ENCODE measurements around the gene CD44.

CD44 gene

DNA sequence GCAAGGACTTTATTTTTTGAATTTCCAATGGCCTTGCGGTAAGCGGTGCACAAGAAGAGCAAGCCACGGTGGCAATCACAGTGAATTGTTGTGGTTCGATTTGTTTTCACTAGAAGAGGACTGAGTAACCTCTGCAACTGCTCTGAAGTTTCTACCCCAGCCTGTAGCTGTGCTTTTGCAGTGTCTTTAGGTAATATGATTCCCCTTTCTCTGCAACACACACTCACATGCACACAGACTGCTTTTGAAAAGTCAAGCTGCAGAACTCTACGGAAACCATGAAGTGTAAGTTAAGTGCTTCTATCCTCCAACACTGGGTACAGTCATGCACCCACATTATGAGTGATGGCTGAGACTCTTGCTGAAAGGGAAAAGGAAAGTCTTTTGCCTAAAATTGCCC is 38.4 kb downstream of the CD44 start:
- DNase-seq (ENCODE audit: low read depth, low spot score), result no peak

DNA sequence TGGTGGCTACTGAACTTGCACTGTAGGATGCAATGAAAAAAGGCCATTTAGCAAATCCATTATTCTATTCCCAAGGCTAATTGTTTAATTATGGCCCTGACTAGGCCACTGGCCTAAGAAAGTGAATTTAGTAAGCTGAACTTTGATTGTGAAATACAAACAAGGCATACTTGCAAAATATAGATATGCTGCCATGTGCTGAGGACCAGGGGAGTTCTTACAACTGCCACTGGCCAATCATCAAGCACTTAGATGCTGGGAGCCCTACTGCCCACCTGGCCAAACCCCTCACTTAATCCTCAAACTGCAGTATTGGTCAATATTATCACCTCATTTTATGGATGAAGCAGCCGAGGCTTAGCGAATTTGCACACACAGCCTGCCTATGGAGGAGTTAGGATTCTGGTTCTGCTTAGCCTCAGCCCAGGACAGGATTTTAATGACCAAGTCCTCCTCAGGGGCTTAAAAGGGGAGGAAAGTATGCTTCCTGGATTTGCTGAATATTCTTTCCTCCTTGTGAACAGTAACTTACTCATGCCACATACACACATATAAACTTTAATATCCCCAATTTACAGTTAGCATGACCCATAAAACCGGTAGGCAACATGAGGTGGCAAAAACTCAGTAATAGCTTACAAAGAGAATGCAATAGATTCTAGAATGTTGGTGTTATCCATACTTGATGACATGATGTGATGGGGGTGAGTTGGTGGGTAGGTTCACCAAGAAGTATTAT is 39.3 kb downstream of the CD44 start:
- DNase-seq (ENCODE audit: low read depth, low spot score), result no peak

DNA sequence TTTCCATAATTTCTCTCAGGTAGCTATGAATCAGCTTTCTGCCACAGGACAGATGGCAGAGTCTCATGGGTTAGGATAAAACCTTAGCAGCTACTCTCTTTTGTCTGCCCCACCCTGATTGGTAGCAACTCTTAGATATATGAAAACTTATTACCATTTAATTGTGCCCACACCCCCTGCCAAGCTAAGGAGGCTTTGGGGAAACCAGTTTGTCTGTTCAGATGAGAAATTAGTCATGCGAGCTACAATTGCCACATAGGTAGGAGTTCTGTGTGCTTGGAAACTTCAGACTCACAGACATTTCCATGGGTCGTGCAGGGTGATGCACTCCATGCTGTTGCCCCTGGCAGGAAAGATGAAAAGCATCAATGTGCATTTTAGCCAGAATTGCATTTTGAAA is 39.9 kb downstream of the CD44 start:
- no peak for DNase-seq (ENCODE audit: low read depth, low spot score)

DNA sequence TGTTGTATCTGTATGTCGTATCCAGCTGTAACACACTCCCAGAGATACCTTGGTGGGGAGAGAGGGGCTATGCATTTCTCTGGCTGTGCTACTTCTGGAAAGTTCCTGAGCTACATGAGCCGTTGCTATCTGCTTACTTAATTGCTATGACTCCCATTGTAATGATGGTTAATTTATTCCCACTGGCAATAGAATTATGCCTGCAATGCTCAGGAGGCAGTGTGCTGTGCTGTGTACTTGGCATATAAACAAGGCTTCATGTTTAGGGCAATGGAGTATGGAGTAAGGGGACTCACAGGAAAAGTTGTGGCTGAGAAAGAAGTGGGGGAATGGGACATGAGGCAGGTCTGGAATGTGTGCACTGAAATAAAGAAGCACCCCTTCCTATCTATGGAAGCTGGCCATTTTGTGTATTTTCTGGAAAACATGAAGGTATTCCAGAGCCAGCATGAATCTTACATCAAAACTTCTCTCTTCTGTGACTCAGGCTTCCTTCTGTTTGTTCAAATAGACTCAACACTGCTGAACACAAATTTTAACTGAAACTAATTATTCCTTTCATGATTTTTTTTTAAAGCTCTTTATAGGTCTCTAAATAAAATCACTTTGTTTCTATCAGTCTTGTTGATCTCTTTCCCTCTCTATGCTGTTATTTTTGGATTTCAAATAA is 40.6 kb downstream of the CD44 start:
- no peak for DNase-seq (ENCODE audit: low read depth, low spot score)

DNA sequence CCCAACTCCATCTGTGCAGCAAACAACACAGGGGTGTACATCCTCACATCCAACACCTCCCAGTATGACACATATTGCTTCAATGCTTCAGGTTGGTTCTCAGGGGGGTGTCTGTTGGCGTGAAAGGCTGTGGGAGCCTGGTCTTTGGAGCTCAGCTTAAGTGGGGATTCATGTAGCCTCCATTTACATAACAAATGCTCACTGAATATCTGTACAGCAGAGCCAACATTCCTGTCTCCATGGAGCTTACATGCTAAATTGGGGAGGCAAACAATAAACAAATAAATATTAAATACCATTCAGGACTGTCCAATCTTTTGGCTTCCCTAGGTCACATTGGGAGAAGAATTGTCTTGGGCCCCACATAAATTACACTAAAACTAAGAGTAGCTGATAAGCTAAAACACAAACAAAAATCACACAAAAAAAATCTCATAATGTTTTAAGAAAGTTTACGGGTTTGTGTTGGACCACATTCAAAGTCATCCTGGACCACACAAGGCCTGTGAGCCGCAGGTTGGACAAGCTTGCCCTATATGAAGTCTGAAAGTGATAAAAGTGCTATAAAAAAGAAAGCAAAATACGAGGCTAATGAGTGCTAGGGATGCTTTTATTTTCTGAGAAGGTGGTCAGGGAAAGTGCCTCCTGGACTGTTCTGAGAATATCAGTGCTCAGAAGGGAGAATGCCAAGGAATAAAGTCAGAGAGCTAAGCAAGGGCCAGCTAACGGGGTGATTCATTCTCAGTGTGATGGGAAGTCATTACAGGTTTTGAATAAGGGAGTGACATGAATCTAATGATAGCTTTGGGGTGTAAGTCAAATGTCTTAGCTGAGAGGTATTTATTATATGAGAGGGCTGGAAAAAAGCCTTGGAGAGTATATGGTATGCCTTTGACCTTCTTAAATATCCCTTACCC is 41.6 kb downstream of the CD44 start:
- DNase-seq (ENCODE audit: low read depth, low spot score), result no peak

DNA sequence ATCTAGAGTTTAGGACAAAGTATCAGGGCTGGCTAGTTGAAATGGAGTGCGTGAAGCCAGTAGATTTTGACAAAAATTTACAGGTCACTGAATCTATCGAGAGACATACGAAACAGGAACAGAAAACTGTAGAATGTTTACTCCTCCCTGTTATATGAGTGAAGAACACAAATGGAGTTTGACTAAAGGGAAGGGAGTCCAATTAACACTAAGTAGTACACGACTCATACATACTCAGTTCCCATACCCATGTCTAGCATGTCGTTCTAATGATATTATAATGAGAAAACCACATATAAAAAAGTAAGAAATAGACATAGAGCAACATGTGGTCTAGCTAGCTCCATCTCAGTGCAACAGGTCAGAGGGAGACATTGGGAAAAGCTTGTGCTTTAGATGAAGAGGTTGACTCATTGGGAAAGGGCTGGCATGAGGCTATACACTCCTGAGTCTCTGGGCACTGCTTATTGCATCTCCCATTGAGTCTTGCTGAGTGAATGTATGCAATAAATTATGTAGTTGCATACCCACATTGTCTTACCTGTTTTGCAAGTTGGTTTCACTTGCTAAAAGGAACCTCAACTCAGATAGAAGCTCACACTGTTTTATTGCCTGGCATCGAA is 43.5 kb downstream of the CD44 start:
- no peak for DNase-seq (ENCODE audit: low read depth, low spot score)

DNA sequence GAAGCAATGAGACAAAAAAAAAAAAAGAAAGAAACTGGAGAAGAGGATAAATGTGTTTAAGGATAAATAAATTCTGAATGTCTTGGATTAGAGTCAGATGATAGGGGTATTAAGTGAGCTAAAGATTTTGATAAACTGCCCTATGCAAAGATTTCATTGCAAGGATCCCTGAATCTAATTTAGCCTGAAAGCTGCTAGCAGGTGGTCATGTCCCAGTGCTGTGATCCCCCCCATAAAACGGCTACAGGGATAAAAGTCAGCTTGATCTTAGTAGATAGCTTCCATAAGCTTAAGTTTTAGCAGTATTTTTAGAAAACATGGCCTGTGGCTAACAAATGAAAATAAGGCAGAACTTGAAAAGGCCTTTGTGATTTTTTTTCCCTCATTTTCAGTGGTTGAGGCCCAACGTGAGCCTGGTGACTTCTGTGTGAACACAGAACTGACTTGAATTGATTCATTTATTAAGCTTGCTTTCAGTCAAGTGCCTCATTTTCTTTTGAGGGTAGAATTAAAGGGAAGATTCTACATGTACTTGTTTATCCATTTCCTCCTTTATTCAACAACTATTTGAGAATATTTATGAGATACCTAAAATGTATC is 44.5 kb downstream of the CD44 start:
- DNase-seq (ENCODE audit: low read depth, low spot score), result no peak

DNA sequence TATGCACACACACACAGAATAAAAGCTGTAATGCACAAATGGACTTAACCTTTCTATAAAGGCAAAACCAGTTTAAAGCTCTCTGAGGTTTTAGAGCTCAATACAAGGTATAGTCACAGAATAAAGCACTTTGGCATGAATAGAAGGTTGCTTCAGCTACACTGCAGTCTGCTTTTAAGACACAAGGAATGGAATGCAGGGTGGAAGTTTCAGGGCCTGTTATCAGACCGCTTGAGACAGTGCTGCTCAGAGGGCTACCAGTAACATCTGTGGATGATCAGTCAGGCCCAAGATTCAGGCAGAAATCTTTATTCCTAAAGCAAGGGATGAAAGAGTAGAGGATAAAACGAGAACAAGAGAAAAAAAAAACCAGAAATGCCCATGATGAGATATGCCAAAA is 46.7 kb downstream of the CD44 start:
- DNase-seq (ENCODE audit: low read depth, low spot score), result no peak

DNA sequence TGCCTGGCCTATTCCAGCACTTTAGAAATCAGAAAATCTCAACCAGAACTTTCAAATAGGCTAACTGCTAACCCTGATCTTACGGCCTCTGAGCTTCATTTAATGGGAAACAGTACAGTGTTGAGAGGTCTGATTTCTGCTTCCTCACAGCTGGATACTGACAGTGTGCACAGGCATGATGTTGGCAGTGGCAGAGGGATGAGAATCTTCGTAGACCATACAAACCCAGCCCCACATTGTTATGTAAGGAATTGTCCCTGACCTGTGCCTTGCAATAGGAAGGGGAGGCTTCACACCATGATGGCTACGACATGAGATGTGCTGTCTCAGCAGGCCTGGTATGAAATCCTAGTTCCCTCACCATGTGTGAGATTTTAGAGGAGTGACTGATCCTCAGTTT is 49.0 kb downstream of the CD44 start:
- DNase-seq (ENCODE audit: low read depth, low spot score), result no peak

DNA sequence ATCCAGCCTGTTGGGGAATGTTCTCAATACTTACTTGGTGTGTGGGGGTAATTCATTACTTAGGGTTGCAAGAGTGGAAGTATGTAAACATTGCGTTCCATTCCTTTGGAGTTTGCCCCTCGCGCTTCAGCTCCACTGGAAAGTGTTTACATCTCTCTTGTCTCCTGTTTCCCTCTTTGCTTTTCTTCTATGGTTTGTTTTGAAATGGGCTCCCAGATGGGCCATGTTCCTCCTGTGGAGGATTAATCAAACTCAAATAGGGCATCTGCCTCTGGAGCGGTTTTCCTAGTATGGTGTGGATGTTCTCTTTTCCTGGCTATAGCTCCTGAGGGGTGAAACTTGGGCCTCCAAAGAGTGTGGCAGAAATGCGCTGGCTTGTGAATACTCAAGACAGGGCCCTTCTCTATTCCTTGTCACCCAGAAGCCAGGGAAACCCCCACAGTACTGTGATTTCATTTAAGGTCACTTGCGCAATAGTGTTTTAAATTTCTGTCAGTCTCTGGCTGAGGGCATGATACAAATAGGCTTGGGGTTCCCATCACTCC is 51.9 kb downstream of the CD44 start:
- DNase-seq (ENCODE audit: low read depth, low spot score), result no peak

DNA sequence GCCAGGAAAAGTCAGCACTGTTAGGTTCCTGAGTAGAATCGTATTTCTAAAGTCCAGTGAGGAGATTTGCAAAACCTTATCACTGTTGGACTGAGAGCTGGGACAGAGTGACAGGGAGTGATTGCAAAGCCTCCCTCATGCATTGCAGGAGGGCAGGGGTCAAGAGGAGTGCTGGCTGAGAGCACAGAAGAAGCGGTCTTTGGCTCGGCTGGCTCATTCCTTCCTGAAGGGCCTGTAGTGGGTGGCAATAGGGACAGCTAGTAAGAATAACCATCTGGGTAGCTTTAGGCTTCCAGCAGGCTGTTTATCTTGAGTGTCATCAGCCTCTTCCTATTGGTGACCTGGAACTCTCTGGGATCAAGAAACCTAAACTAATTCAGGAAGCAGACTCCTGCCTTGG is 53.4 kb downstream of the CD44 start:
- no peak for DNase-seq (ENCODE audit: low read depth, low spot score)

DNA sequence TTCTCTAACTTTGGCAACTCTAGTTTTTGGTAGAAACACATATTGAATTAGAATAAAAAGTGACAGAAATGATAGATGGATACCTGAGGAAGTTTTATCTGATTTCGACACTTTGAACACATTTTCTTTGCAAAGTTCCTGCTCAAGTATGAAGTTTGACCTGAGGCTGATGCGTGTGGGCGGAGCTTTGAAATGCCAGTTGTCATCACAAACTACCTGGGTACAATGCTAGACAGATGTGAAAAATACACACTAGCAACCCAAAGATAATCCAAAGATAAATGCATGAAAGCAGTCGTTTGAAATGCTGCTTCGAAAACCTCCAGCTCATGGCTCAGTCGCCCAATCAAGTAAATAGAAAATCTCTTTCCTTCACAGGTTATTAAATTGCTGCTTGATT is 54.8 kb downstream of the CD44 start:
- DNase-seq (ENCODE audit: low read depth, low spot score), result no peak

DNA sequence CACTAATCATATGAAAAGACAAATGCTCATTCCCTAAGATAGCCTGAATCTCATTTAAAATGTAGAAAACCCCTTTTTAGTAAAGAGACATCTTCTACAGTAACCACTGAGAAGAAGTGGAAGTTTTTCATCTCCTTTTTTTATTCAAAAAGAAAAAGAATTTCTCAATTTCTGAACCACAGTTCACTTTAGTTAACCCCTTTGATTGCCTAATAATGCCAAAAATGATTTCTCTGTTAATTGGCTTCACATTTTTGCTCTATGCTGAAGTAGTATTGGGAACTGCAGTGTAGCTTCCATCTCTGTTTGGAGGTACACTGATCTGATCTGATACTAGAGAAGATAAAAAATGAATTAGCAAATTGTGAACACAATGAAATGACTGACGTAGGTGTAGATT is 58.3 kb downstream of the CD44 start:
- DNase-seq (ENCODE audit: low read depth, low spot score), result no peak

DNA sequence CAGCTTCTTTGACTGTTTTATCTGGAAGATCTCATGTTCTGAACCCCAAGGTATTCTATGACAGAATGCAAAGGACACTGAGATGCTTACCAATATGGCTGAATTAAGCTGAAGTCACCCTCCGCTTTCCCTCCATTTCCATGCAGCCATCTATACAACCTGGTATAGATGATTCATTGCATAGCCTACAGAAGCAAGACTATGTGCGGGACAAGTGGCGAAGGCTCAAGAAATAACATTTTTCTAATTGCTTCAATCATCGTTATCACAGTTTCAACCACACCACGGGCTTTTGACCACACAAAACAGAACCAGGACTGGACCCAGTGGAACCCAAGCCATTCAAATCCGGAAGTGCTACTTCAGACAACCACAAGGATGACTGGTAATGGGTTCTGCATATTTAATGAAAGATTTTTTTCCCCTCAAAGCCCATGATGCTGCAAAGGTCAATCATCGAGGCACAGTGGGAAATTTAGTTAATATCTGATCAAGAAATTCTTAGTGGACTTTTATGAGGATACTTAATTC is 61.9 kb downstream of the CD44 start:
- DNase-seq (ENCODE audit: low read depth, low spot score), result no peak

DNA sequence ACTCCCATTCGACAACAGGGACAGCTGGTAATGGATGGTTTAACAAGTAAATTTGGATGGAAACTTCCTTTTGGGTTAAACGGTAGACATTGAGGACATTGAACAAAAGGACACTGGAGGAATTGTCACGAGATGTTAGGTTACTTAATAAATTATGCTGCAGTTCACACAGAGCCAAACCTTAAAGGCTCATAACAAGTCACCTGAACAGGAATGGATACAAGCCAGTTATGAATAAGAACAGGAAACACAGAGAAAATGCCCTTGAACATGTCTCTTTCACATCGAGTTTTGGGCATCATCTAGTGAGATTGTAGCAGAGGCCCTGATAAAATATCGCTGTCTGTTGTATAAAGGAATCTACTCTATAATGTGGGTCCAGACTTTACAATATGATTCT is 65.6 kb downstream of the CD44 start:
- no peak for DNase-seq (ENCODE audit: low read depth, low spot score)

DNA sequence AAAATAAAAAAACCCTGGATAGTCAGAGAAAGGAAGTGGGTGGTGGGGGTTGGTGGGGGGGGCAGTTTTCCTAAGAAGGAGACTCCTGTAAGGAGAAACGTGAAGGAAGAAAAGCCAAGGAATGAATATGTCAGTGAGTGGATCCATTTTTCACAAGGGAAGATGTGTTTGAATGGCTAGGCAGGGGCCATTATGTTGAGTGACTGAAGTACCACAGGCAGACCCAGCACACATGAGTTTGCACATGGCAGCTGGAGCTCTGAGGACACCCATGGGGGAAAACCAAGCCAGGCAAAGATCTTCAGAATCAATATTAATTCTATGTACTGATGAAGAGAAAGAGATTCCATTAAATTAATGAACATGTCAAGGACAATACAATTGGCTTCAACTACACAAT is 67.6 kb downstream of the CD44 start:
- no peak for DNase-seq (ENCODE audit: low read depth, low spot score)

DNA sequence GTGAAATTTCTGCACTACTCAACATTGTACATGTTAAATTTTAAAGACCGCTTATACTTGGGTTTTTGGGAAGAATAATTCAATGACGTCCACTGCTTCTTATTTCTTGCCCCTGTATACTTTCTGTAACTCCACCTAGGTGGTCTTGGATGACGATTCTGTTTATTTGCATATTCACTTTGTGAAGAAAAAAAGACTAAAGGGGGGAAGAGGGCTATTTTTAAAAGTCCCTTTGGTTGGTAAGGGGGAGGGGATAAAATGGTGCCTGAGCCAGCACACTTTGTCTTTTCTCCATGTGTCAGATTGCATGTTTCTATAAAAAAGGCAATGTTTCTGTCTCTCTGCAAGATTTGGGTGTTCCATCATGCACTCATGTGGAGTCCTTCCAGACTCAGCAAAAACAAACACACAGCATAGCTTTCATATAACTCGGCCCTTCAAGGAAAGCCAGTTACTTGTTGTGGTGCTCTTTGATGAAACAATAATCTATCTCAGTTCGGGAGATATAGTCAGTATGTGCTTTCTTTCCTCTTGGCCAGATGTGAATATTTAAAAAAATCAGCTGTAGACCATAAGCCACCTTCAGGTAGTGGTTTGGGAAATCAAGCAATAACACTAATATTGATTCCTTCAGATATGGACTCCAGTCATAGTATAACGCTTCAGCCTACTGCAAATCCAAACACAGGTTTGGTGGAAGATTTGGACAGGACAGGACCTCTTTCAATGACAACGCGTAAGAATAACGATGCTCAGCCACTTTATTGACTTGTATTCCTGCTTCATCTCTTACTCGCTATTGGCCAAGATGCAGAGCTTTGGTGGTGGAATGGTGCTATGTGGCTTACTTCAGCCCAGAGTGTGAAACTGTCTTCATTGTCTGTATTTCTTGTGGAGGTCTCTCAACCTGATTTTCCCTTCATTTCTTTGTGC is 68.8 kb downstream of the CD44 start:
- DNase-seq (ENCODE audit: low read depth, low spot score), result no peak

DNA sequence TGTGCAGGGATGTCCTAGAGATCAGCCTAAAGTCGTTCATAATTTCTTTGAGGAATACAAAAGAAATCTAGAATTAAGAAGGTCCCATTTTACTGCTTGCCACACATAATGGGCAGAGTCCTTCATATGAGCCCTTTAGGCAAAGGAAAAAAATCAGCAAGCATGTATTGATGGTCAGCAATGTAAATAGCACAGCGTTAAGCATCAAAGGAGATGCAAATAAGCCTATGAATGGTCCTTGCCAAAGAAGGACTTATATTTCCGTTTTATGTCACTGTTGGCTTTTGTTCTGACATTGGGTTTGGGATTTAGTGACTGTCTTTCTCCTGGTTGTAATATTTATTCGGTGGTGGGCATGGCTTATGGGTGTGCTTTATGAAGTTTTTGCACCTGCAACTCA is 69.8 kb downstream of the CD44 start:
- DNase-seq (ENCODE audit: low read depth, low spot score), result no peak

DNA sequence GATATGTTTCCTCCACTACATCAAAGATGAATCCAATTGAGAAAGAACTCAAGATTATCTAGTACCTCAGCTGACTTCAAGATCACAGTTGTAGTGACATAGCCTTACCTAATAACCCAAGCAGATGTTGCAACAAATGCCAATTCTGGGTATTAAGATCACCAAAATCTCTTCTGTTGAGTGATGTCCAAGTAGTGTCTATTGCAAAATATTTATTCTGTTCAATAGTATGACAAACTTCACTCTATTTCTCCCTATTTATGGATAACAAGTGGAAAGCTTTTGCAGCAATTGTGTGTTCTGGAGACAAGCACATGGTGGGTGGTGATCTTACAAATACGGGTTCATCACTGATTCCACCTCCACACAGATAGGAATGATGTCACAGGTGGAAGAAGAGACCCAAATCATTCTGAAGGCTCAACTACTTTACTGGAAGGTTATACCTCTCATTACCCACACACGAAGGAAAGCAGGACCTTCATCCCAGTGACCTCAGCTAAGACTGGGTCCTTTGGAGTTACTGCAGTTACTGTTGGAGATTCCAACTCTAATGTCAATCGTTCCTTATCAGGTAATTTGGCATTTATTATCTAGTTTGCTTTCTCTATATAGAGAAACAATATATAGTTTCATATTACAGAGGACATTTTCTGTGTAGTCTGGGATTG is 72.0 kb downstream of the CD44 start:
- no peak for DNase-seq (ENCODE audit: low read depth, low spot score)
